ENCODE results near the gene ELAVL4. TPM values are rescaled to one million over a fixed set of nuclear protein-coding genes. Genes with fewer than 3 reads are reported as not detected.

ELAVL4 gene
- total RNA-seq: not detected

DNA sequence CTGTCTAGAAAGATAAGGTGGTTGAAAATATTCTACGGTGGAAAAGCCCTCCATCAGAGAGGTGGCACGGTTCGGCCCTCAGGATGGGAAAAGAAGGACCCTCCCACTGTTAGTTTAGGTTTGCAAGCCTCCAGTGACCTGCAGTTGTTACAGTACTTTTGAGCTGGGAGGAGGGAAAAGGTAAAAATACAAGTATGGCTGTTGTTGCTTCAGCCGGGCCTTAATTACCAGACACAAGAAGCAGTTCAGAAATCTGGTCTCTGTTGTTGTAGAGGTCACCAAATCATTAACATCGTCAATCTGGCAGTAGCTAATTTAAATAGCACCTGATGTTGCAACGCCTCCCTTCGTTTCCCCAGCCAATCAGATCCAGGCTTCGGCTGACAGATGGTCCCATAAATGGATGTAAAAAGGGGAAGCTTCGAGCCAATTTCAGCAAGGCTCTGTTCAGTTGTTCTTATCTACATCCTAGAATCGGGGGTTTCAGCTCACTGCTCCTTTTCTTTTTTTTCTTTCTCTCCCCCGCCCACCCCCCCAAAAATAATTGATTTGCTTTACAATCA is at the start of gene ELAVL4:
Gene ELAVL4 (plus strand): TSS at position 424 of the 563 bp plus-strand sequence. CDS start 270 bp downstream, outside the sequence.
- ATAC-seq (no peak), DNase-seq (ENCODE audit: low spot score in 2 of 2) (no peak)
- Mint-ChIP-seq H3K9me3 (peaks cover 0 to 4% of the 10 kb centered on the region in 2 donors), H3K27ac (no peak within 1 kb of the TSS), H3K36me3 (no peaks in the 10 kb centered on the region)

DNA sequence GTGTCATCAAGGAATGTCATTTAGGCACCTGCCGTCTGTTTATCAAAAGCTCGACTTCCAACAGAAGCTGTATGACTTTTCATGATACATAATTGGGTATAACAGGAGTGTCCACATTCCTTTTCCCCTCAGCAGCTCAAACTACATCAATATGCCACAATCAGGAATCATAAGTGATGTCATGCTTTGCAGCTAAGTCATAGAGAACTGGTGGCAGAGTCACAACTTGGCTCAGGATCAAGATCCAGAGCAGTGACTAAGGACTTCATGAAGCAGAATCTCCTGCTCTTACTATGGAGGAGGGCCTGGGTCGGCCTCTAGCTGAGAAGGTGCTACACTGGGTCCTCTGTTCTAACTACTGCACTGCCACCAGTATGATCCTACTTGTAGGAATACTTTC is 48.4 kb upstream of the ELAVL4 start:
- DNase-seq (ENCODE audit: low spot score in 2 of 2): no peak
- no peak overlapping the region for H3K27ac Mint-ChIP-seq
- no peak for ATAC-seq
- no peaks in the 10 kb centered on the region for H3K9me3 Mint-ChIP-seq
- no peaks in the 10 kb centered on the region for H3K36me3 Mint-ChIP-seq

DNA sequence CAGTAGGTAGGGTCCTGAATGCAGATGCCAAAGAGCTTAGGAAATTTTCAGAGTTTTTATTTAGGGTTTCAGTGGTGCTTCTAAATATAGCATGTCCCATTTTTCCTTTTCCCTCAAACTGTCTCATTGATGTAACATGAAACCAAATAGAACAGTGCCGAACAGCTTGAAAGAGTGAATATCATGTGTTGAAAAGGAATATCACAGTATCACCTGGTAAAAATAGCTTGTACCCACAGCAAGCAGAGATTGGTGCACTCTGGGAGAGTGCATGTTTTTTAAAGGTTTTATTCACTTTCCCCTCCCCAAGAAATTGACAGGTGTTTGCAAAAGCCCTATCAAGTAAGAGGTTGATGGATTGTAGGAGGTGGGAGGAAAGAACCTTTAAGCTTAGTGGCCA is 41.9 kb upstream of the ELAVL4 start:
- H3K9me3 Mint-ChIP-seq: no peaks in the 10 kb centered on the region
- no peaks in the 10 kb centered on the region for H3K36me3 Mint-ChIP-seq
- no peak for DNase-seq (ENCODE audit: low spot score in 2 of 2)
- no peak for ATAC-seq
- H3K27ac Mint-ChIP-seq: no peak overlapping the region

DNA sequence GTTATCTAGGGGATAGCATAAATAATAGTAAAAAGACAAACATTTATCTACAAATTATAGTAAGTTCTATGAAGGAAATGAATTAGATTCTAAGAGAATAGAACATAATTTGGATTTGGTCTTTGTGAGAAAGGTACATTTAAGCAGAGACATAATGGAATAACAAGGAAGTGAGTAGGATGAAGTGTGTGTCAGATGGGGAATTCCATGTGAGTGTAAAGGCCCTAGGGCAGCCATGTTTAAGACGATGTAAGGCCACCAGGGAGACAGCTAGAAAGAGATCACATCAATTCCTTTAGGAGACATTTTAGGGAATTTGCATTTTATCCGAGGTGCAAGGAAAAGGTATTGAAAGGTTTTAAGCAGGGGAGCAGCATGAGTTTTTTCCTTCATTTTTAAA is 33.8 kb upstream of the ELAVL4 start:
- ATAC-seq: no peak
- H3K27ac Mint-ChIP-seq: no peak overlapping the region
- no peak for DNase-seq (ENCODE audit: low spot score in 2 of 2)
- peaks cover 3 to 4% of the 10 kb centered on the region in 2 donors for H3K9me3 Mint-ChIP-seq
- no peaks in the 10 kb centered on the region for H3K36me3 Mint-ChIP-seq

DNA sequence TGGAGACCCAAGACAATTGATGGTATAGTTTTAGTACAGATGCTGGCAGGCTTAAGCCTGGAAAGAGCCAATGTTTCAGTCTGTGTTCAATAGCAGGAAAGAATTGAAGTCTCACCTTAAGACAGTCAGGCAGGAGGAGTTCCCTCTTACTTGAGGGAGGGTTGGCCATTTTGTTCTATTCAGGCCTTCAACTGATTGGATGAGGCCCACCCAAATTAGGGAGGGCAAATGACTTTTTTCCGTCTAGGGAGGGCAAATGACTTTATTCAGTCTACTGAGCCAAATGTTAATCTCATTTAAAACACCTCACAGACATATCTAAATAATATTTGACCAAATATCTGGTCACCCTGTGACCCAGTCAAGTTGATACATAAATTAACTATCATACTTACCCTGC is 31.4 kb upstream of the ELAVL4 start:
- Mint-ChIP-seq H3K36me3 (no peaks in the 10 kb centered on the region), H3K27ac (no peak overlapping the region), H3K9me3 (peaks cover 3 to 4% of the 10 kb centered on the region in 2 donors)
- ATAC-seq (no peak), DNase-seq (ENCODE audit: low spot score in 2 of 2) (no peak)

DNA sequence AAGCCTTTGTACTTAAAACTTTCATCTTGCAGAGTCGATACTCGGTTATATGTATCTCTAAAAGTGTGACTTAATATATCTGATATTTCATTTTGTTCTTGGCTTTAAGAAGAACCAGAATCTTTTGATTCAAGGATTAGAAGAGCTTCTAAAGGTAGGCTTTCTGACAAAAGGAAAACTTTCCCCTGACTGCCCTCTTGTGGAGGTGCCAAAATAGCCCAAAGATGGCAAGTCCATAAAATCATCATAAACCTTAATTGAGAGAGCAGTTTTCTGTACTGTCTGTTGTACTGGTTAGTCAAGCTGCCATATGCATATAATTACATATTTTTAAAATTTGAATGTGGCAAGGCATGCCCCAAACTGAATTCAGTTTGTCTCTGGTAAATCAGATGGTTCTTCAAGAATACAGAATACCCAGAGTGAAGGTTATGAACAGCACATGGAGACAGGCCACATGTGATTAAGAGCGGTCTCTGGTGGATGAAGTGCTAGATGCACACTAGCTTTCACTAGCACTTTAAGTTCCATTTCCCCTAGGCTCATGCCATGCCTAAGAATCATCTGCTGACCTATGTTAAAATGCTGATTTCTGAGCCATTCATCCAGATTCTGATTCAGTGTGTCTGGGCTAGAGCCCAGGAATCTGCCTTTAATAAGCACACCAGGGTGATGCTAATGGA is 27.7 kb upstream of the ELAVL4 start:
- peaks cover 0 to 4% of the 10 kb centered on the region in 2 donors for H3K9me3 Mint-ChIP-seq
- no peak overlapping the region for H3K27ac Mint-ChIP-seq
- DNase-seq (ENCODE audit: low spot score in 2 of 2): no peak
- no peaks in the 10 kb centered on the region for H3K36me3 Mint-ChIP-seq
- no peak for ATAC-seq

DNA sequence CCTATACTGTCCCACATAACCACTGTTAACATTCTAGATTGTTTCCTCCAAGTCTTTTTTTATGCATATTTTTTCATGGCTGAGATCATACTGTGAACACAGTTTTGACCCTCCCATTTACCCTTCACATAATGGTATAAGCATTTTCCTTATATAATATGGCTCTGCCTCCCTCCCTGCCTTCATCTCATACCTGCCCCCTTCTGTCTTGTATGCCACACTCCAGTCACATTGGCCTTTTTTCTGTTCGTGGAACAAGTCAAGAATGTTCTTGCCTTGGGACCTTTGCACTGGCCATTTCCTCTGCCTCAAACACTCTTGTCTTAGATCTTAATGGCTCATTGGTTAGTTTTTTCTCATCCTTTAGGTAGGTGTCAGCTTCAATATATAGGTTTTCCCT is 24.3 kb upstream of the ELAVL4 start:
- H3K36me3 Mint-ChIP-seq: no peaks in the 10 kb centered on the region
- no peaks in the 10 kb centered on the region for H3K9me3 Mint-ChIP-seq
- no peak for DNase-seq (ENCODE audit: low spot score in 2 of 2)
- H3K27ac Mint-ChIP-seq: no peak overlapping the region
- no peak for ATAC-seq

DNA sequence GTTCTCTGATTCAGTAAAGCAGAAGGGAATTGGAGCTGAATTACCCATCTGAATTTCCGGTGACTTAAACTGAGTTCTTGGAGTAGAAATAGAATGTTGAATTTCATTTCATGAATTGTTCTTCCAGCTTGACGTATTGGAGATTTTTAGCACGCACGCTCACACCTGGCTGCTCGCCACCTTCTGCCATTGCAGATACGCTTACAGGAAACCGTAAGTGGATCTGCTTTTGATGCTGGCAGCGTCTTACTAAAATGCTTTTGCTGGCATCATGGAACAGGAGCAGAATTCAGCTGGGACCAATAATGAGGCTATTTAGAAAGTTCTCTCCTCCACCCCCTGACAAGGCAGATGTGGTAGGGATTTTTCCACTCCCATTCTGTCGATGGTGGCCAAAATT is 17.7 kb upstream of the ELAVL4 start:
- Mint-ChIP-seq H3K27ac (no peak overlapping the region), H3K9me3 (no peaks in the 10 kb centered on the region), H3K36me3 (no peaks in the 10 kb centered on the region)
- ATAC-seq: no peak
- DNase-seq (ENCODE audit: low spot score in 2 of 2): no peak

DNA sequence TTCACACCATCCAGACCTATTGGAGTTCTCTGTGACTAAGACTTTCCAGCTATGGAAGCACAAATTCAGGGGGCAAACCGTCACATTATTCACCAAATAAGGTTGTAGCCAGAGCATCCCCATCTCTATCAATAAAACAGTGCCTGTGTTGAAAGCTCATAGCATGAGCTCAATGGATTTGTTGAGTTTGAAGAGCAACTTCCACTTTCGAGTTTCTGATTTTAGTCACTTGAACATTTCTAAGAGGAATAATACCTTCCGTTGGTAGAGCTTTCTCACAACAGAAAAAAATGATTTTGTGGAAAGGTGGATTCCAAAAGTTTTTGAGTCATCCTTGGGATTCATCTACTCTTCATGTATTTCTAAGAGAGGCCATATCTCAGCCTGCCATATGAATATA is 13.0 kb upstream of the ELAVL4 start:
- Mint-ChIP-seq H3K9me3 (no peaks in the 10 kb centered on the region), H3K36me3 (no peaks in the 10 kb centered on the region), H3K27ac (no peak overlapping the region)
- DNase-seq (ENCODE audit: low spot score in 2 of 2): no peak
- ATAC-seq: no peak

DNA sequence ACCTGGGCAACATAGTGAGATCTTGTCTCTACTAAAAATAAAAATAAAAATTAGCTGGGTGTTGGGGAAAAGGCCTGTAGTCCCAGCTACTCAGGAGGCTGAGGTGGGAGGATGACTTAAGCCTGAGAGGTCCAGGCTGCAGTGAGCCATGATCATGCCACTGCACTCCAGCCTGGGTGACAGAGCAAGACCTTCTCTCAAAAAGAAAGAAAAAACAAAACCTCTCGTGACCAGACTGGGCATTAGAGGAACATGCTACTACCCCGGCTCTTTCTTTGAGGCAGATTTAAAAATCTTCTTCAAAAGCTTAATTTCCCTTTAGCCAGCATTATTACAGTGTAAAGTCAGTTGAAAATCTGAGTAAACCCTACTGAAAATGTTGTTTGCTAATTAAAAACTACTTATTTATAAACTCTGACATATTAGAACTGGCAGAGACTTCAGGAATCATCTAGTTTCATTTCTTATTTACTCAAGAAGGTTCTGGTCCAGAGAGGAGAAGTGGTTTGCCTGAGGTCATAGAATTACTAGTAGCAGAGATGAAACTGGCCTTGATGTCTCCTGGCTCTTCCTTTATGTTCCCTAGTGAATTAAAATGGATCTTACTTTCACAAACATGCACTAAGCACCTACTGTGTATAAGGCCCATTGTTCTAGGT is 11.6 kb upstream of the ELAVL4 start:
- ATAC-seq: no peak
- H3K36me3 Mint-ChIP-seq: no peaks in the 10 kb centered on the region

DNA sequence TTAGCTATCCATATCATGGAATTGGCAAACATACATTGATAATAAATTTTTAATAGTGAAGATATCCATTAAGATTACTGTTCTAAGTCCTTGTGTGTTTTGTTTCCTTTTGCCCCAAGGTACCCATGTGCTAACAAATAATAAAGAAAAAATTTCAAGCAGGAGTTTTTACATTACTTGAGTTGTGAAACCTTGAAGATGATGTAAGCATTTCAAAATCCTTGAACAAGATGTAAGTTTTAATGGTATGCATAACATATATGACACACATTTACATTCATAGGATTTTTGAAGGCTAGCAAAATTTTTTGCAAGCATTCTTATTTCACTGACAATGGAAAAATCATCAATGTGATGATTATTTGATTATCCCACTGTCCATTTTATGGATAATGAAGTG is 10.9 kb upstream of the ELAVL4 start:
- no peak overlapping the region for H3K27ac Mint-ChIP-seq
- no peaks in the 10 kb centered on the region for H3K9me3 Mint-ChIP-seq
- no peak for ATAC-seq
- DNase-seq (ENCODE audit: low spot score in 2 of 2): no peak
- no peaks in the 10 kb centered on the region for H3K36me3 Mint-ChIP-seq

More for the DNA sequence above, 11.6 kb upstream of the ELAVL4 start:
- DNase-seq (ENCODE audit: low spot score in 2 of 2): no peak
- Mint-ChIP-seq H3K9me3 (no peaks in the 10 kb centered on the region), H3K27ac (no peak overlapping the region)

DNA sequence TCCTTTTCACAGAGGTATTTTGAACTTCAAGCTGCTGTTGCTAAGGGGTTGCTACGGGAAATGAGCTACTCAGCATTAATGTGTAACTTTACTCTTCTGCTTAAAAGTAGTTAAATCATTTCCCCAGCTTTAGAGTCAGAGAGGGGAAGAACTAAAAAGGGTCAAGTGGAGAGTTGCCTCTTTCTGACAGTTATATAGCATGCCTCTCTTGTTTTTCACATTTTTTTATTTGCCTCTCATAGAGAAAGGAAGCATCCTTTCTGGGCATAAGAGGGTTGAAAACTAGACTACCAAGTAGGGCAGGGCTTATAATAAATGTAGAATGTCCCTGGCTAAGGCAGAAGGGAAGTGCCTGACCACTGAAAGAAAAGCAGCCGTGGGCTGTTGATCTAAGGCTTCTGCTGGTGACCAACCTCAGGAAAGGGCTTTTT is 10.1 kb upstream of the ELAVL4 start:
- no peak for DNase-seq (ENCODE audit: low spot score in 2 of 2)
- ATAC-seq: no peak
- Mint-ChIP-seq H3K27ac (no peak overlapping the region), H3K9me3 (no peaks in the 10 kb centered on the region), H3K36me3 (no peaks in the 10 kb centered on the region)

DNA sequence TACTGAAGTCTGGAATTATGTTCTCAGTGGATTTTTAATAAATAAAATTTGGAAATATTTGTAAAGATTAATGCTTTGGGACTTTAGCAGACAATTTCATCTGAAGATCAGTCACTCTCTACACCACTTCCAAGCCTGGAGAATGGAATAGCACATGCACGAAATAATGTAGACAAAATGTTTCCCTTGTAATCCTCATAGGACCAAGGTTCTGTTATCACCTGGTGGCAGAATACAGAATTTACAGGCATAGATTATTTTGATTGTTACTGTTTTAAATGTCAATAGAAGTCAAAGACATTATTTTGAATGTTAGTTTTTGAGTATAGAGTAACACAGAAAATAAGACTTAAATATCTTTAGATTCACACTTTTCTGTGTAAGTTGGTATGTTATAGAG is 9.1 kb upstream of the ELAVL4 start:
- DNase-seq (ENCODE audit: low spot score in 2 of 2) (no peak), ATAC-seq (no peak)
- Mint-ChIP-seq H3K27ac (no peak overlapping the region), H3K36me3 (no peaks in the 10 kb centered on the region), H3K9me3 (no peaks in the 10 kb centered on the region)

DNA sequence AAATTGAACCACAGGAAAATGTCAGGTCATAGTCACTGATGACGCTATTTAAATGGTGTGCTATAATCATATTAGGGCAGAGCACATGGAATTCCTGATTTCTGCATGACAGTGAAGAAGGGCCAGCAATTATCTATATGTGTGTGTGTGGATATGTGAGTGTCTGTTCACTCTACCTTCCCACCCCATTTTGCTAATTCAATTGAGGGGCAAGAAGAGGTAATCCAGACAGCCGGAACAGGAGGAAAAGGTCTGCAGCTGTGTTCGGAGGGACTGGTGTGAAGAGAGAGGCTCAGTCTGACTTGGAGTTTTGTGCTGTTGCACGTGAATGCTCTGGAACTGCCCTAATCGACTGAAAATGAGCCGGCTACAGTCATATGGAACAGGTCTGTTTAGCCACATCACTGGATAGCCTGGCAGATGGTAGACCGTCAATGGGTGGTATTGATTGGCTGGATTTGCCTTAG is 5.1 kb upstream of the ELAVL4 start:
- Mint-ChIP-seq H3K36me3 (no peaks in the 10 kb centered on the region), H3K9me3 (no peaks in the 10 kb centered on the region), H3K27ac (no peak overlapping the region)
- ATAC-seq (no peak), DNase-seq (ENCODE audit: low spot score in 2 of 2) (no peak)

DNA sequence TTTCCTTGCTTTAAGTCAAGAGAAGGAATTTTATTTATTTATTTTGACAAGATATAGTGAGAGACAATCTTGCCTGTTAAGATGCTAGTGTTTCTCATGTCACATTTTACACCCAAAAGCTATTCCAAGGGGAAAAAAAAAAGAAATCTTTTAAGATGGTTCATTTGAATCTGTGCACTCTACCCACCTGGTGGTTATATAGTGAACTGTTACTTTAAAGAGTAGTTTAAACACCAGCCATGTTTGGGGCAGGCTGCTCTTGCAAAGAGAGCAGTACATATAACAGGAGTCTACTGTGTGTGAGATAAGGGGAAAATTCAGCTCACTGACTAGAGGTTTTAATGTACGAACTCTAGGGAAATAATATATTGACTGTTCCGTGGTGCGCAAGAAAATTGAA is 3.3 kb upstream of the ELAVL4 start:
- Mint-ChIP-seq H3K36me3 (no peaks in the 10 kb centered on the region), H3K27ac (no peak overlapping the region), H3K9me3 (peaks cover 0 to 4% of the 10 kb centered on the region in 2 donors)
- no peak for ATAC-seq
- no peak for DNase-seq (ENCODE audit: low spot score in 2 of 2)

DNA sequence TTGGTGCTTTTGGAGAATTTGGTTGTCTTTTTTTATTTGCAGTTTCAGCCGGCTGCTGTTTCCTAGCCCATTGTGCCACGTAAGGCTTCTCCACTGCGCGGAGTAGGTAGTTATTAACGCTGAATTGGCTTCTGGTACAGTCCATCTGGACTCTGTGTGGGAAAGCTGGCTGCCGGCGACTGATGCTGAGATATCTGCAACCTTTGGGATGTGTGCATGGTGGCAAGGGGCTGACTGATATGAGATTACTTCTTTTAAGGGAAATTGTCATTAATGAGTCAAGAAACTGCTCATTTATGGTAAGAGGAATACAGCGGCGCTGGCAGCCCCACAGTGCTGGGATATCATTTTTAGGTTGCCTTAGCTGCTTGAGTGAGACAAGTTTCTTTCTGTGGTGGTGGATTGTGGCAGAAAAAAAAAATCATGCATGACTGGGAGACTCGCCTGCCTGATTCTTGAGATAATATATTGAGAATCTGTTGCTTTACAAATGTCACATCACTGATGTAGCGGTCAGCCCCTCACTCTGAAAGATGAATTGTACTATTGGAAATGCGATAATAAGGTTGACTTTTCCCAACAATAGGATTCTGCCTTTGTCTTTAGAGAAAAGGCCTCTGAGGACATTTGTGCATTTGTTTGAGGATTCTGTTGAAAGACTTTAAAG is 2.5 kb upstream of the ELAVL4 start:
- Mint-ChIP-seq H3K36me3 (no peaks in the 10 kb centered on the region), H3K9me3 (peaks cover 0 to 4% of the 10 kb centered on the region in 2 donors), H3K27ac (no peak overlapping the region)
- DNase-seq (ENCODE audit: low spot score in 2 of 2) (no peak), ATAC-seq (no peak)

DNA sequence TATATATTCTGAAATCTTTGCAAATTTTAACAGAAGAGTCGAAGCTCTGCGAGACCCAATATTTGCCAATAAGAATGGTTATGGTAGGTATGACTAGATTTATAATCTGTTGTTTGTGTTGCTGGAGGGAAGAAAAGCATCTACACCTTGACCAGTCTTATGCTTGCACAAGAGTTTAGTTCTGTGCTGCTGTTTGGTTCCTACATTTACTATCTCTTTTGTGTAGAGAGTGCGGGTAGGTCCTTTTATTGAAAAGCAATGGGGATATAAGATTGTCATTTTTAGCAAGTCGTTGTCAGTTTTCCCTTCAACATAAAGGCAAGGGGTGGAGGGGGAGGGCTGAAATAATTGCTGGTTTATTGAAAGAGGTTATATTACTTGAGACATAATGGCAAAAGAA is 396 bp downstream of the ELAVL4 start:
- peaks cover 0 to 4% of the 10 kb centered on the region in 2 donors for H3K9me3 Mint-ChIP-seq

More for the DNA sequence above, 396 bp downstream of the ELAVL4 start:
- Mint-ChIP-seq H3K27ac (no peak overlapping the region), H3K36me3 (no peaks in the 10 kb centered on the region)
- no peak for DNase-seq (ENCODE audit: low spot score in 2 of 2)
- no peak for ATAC-seq

Data from activated naive CD4-positive, alpha-beta T cell treated with anti-CD3 and anti-CD28 coated beads, Interleukin-2, amount 50 U/mL, for 72 hours (primary cell).